GM12864 (cell line): ENCODE results near the gene CTNNA3.

Experiments
- DNase-seq: peaks from one replicate; pipeline ENCODE4 v3.0.0-alpha.2; 2011; ENCODE audit warnings: low read depth
- H3K4me3 ChIP-seq: 2 replicates; pipeline ENCODE4 v1.5.1; 2011; ENCODE audit warnings: mild to moderate bottlenecking, low read depth, low read length, control low read depth
- TF ChIP-seq, protein P1 (sequence below): IDR thresholded peaks from 2 replicates; pipeline ENCODE4 v1.5.1; 2011; ENCODE audit warnings: low read depth, mild to moderate bottlenecking, moderate library complexity, low read length, control low read depth, inconsistent platforms; ENCODE audit errors: missing control alignments

The CTNNA3 gene

GRCh38 chr10:67666416-67667034 is 29.5 kb downstream of the CTNNA3 start:
- H3K4me3 ChIP-seq = no peak overlapping the region
- TF ChIP-seq, protein P1, sequence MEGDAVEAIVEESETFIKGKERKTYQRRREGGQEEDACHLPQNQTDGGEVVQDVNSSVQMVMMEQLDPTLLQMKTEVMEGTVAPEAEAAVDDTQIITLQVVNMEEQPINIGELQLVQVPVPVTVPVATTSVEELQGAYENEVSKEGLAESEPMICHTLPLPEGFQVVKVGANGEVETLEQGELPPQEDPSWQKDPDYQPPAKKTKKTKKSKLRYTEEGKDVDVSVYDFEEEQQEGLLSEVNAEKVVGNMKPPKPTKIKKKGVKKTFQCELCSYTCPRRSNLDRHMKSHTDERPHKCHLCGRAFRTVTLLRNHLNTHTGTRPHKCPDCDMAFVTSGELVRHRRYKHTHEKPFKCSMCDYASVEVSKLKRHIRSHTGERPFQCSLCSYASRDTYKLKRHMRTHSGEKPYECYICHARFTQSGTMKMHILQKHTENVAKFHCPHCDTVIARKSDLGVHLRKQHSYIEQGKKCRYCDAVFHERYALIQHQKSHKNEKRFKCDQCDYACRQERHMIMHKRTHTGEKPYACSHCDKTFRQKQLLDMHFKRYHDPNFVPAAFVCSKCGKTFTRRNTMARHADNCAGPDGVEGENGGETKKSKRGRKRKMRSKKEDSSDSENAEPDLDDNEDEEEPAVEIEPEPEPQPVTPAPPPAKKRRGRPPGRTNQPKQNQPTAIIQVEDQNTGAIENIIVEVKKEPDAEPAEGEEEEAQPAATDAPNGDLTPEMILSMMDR = peak; percentile 45
- no peak for DNase-seq

DNA sequence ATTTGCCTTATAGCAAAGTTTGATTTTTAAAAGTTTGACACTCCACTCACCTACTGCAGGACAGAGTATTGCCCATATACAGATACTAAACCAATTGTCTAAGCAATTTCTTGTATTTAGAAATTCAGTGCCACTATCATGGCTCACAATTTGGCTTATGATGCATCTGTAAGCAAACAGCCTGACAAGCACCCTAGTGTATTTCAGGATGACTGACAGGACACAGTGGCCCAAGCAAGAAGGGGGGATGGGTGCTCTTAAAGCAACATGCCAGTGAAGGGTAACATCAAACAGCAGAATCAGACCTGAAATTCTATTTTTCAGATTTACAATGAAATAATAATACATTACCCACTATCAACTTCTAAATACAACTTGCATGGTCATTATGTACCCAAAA is 30.5 kb downstream of the CTNNA3 start:
- no peak for DNase-seq
- TF ChIP-seq, protein P1 = no peak
- no peak overlapping the region for H3K4me3 ChIP-seq

DNA sequence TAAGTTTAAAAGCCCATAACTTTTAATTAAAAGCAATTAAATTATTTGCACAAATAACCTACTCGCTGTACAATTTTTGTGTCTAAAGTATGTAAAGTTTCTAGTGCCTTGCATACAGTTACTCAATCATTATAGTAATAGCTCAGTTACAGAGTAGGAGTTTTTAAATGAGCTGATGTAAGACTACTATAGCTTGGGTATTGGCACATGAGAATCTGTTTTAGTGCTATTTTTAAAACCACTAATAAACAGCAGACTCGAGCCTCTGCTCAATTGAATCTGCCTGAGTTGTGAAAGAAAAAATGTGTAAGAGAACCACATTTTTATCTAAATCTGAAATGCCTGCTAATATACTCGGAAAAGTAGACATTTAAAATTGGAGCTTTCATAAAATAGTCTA is 31.1 kb downstream of the CTNNA3 start:
- no peak overlapping the region for H3K4me3 ChIP-seq
- TF ChIP-seq, protein P1 = no peak
- no peak for DNase-seq

DNA sequence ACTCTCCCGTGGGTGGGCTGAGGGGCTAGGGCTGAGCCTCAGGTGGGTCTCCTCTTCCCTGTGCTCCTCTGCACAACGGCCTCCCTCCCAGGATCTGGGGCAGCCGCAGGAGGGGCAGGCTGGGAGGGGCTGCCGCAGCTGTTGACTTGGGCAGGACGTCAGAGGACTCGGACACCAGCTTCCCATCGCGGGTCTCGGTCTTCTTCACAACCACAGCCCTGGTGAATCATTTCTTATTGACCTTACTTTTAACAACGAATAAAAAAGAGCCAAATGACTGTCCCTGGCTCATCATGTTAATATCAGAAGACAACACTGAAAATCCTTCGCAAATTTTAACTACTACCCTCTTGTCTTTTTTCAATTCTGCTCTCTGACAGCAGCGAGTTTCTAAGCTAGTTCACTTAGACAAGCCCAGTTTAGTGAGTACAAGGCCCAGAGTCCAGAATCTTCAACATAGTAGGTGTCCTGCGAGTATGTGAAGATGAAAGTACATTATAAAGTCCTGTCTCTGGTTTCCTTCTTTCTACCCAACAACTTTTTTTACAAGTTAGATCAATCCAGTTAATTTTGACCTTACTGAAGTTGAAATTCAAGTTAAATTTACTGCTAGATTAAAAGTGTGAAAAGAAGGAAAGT is 32.4 kb downstream of the CTNNA3 start:
- TF ChIP-seq, protein P1 = no peak

DNA sequence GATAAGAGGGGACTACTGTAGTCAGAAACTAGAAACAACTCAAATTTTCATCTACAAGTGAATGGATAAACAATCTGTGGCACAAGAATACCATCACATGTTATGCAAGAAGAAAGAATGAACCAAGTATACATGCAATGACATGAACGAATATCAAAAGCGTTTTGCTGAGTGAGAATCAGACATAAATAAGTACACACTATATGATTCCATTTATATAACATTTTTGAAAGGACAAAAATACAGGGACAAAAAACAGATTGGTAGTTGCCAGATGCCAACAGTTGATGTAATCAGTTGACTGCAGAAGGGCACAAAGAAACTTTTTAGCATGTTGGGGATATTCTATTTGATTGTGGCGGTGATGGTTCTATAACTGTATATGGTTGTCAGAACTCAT is 33.6 kb downstream of the CTNNA3 start:
- TF ChIP-seq, protein P1 = no peak
- DNase-seq = no peak
- no peak overlapping the region for H3K4me3 ChIP-seq

More for the DNA sequence above, 32.4 kb downstream of the CTNNA3 start:
- H3K4me3 ChIP-seq = no peak overlapping the region
- no peak for DNase-seq

DNA sequence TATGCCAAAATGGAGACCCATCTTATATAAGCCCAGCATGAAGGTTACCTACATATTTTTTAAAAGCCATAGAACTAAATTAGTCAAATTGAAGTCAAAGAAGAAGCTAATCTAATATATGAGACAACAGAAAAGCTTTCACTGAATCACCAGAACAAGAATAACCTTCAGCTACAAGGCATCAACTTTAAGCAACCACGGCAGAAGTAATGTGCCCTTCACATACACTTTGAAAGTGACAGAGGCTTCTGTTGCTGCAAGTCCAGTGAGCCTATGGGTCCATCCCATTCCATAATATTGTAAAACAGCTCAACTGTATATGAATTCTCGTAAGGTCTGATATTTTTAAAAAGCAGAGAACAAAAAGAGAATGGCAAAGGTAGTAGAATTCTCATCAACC is 36.5 kb downstream of the CTNNA3 start:
- TF ChIP-seq, protein P1 = no peak
- no peak overlapping the region for H3K4me3 ChIP-seq
- no peak for DNase-seq

DNA sequence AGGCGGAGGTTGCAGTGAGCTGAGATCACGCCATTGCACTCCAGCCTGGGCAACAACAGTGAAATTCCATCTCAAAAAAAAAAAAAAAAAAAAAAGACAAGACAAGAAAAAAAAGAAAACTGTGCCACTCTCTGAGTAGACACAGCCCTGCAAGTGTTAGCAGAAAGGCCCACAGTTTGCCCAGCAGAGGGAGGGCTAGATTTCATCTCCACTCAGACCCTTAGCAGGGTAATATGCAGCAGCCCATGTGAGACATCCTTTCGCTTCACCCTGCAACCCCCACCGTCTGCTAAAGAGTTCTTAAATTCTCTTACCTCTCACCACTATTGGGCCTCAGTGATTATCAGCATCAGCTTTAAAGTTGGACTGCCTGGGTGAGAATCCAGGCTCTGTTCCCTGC is 38.2 kb downstream of the CTNNA3 start:
- no peak for DNase-seq
- H3K4me3 ChIP-seq = no peak overlapping the region
- TF ChIP-seq, protein P1 = no peak
